Neural cell (in vitro differentiated cells): ENCODE results near the gene SLC18B1.

Experiments
- CTCF ChIP-seq: fragments of 450-650 bp; IDR thresholded peaks from 2 replicates; pipeline ENCODE4 v1.5.1; 2014; ENCODE audit warnings: antibody characterized with exemption, mild to moderate bottlenecking, moderate library complexity; ENCODE audit not compliant: poor library complexity, severe bottlenecking
- EZH2 ChIP-seq: fragments of 200-600, 300-800 bp; shearing (Covaris generic), sonication (generic); IDR thresholded peaks from 2 replicates; pipeline ENCODE4 v1.6.1; 2014; ENCODE audit warnings: antibody characterized with exemption, low read length, borderline replicate concordance, mild to moderate bottlenecking; ENCODE audit not compliant: insufficient read depth, poor library complexity, severe bottlenecking
- RAD21 ChIP-seq: fragments of 450-650 bp; conservative IDR thresholded peaks from 2 replicates; pipeline ENCODE4 v1.6.1; 2014; ENCODE audit warnings: antibody characterized with exemption, mild to moderate bottlenecking, moderate library complexity
- REST ChIP-seq: IDR thresholded peaks from 2 replicates; pipeline ENCODE4 v1.6.1; 2012; ENCODE audit warnings: borderline replicate concordance
- SMC3 ChIP-seq: fragments of 450-650 bp; conservative IDR thresholded peaks from 2 replicates; pipeline ENCODE4 v1.6.1; 2014; ENCODE audit warnings: antibody characterized with exemption, mild to moderate bottlenecking, moderate library complexity; ENCODE audit not compliant: poor library complexity
- TAF1 ChIP-seq: IDR thresholded peaks from 2 replicates; pipeline ENCODE4 v1.6.1; 2012; ENCODE audit warnings: low read depth

GRCh38 chr6:132804251-132804650 is 5.8 kb upstream of the SLC18B1 start:
- no peak for TF ChIP-seq REST
- TF ChIP-seq SMC3: no peak
- no peak for TF ChIP-seq CTCF
- no peak for TF ChIP-seq RAD21
- no peak for TF ChIP-seq EZH2
- TF ChIP-seq TAF1: no peak
